ENCODE data around the gene MIGA2.

- TF ChIP-seq CTCF (IDR thresholded peaks at IDR 0.05) (no peak), REST (IDR thresholded peaks at IDR 0.05; ENCODE audit: insufficient read depth in 1 of 2, low read depth in 2 of 2, low read length in 1 of 2) (no peak), TCF7L2 (IDR thresholded peaks at IDR 0.05; ENCODE audit: low read depth, low read length) (no peak)
Observed at GRCh38 chr9:129036923-129037766, 719 bp downstream of the MIGA2 start.

All from Panc1 (cell line).